Activated gamma-delta T cell treated with anti-CD3 and anti-CD28 coated beads, Interleukin-2, amount 50 U/mL, for 16 hours (primary cell): ENCODE measurements around the gene KIF16B.
"Not testable (repeated sequence)": the region's sequence is repeated elsewhere in the genome, so short reads cannot be mapped to it uniquely, and the experiment has no call there.

Source experiments
- DNase-seq: peaks from one replicate; pipeline ENCODE4 v3.0.0-alpha.2; 2020; ENCODE audit warnings: low read depth

KIF16B gene

GRCh38 chr20:16589623-16590022 lies 16.4 kb upstream of the KIF16B start:
- DNase-seq: no peak

GRCh38 chr20:16588241-16588640 lies 15.0 kb upstream of the KIF16B start:
- DNase-seq: no peak

- no peak for DNase-seq
Observed at GRCh38 chr20:16587066-16587465, 13.8 kb upstream of the KIF16B start.

- DNase-seq: no peak
Observed at GRCh38 chr20:16583474-16583873, 10.2 kb upstream of the KIF16B start.

- DNase-seq: no peak
Observed at GRCh38 chr20:16581241-16581640, 8.0 kb upstream of the KIF16B start.

- no peak for DNase-seq
Observed at GRCh38 chr20:16580620-16581019, 7.4 kb upstream of the KIF16B start.

GRCh38 chr20:16580147-16580546 lies 6.9 kb upstream of the KIF16B start:
- DNase-seq: no peak

- no peak for DNase-seq
Observed at GRCh38 chr20:16576219-16576618, 3.0 kb upstream of the KIF16B start.

GRCh38 chr20:16575390-16576140 lies 2.3 kb upstream of the KIF16B start:
- DNase-seq: no peak

GRCh38 chr20:16574656-16575355 lies 1.6 kb upstream of the KIF16B start:
- peak; percentile 58 for DNase-seq

- DNase-seq: no peak
Observed at GRCh38 chr20:16571333-16571732, 1.9 kb downstream of the KIF16B start.

- DNase-seq: no peak
Observed at GRCh38 chr20:16569246-16570153, 3.7 kb downstream of the KIF16B start.

GRCh38 chr20:16566080-16566479 lies 7.2 kb downstream of the KIF16B start:
- DNase-seq: no peak

- not testable (repeated sequence) for DNase-seq
Observed at GRCh38 chr20:16564079-16564478, 9.2 kb downstream of the KIF16B start.

- no peak for DNase-seq
Observed at GRCh38 chr20:16563066-16563806, 10.0 kb downstream of the KIF16B start.

- DNase-seq: no peak
Observed at GRCh38 chr20:16562259-16562658, 11.0 kb downstream of the KIF16B start.

GRCh38 chr20:16560661-16561060 lies 12.6 kb downstream of the KIF16B start:
- DNase-seq: no peak

- no peak for DNase-seq
Observed at GRCh38 chr20:16560216-16560615, 13.0 kb downstream of the KIF16B start.

GRCh38 chr20:16556301-16556700 lies 16.9 kb downstream of the KIF16B start:
- DNase-seq: no peak

- no peak for DNase-seq
Observed at GRCh38 chr20:16555754-16556153, 17.5 kb downstream of the KIF16B start.

- DNase-seq: no peak
Observed at GRCh38 chr20:16554766-16555543, 18.3 kb downstream of the KIF16B start.
